HG02798 (cell line): ENCODE results near the gene PTP4A2.

Experiments
- ATAC-seq: cut with Tn5 transposase; IDR thresholded peaks from one replicate; pipeline ENCODE4 v1.9.1; 2021; ENCODE audit warnings: mild to moderate bottlenecking; ENCODE audit not compliant: unreplicated experiment, poor library complexity

PTP4A2 gene

GRCh38 chr1:31938184-31938975, at the start of gene PTP4A2:
Gene PTP4A2 (minus strand): TSS chr1:31938368. CDS start chr1:31919065, 19,303 bp downstream.
- ATAC-seq = peak; percentile 88

- ATAC-seq = no peak
Measured at GRCh38 chr1:31987135-31987619, 49.0 kb upstream of the PTP4A2 start.

DNA sequence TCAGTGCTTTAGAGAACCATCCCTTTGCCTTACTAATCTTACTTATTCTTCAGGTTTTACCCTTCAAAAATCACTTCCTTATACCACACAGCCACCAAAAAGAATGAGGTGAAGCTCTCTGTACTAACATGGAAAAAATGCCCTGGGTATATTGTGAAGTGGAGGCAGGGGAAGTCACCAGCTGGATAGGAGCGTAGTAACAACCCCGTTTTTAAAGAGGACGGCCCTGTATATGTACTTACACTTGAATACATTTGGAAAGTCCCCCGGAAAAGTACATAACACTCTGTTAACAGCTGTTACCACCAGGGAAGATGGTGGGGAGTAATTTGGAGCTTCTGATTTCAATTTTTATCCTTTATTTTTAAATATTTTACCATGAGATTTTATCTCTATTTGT, 47.3 kb upstream of the PTP4A2 start:
- peak; percentile 63 for ATAC-seq

DNA sequence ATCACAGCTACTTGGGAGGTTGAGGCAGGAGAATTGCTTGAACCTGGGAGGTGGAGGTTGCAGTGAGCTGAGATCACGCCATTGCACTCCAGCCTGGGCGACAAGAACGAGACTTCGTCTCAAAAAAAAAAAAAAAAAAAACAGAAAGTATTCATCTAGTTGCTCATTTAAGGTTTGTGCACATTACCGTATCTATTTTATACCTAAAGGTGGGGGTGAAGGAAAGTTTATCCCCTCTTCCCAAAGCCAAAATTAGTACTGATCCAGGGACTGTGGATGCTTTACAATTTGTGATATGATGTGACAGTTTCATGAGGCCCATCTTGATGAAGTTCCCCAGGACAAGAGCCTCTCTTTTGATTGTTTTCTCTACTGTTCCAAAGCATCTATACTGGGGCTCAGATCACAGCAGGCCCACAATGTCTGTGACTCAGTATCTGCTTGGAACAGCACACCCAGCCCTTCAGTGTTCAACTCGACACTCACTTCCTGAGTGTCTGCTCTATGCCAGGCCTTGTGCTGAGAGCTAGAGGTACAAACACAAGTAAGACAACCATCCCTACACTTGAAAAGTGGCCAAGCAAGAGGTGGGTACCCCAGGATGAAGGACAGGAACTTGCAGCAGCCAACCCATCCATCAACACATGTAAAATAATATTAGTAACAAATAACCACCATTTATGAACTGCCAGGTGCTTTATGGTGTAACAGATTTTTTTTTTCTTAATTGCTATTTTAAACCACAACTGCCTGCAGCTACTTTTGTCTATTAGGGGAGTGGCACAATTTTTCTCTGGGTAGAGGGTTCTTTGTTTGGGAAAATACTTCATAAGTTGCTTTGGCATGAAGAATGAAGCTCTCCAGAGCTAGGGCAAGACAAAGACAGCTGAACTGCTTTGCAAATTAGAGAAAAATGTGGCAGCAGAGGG, 46.5 kb upstream of the PTP4A2 start:
- no peak for ATAC-seq

DNA sequence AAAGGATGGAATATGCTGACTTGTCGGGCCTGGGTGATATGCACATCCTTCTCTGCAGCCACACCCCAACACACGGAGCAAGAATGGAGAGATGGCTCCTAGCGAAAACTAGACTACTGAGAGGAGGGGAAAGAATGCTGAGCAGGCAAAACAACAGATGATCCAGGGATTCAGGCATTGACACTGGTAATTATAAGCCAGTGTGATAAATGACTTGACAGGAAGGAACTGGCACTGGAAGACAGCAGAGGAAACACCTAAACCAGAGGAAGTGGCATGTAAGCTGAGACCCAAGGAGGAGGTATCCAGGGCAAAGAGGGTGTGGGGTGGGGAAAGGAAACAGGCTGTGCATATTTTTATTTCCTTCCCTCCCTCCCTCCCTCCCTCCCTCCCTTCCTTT, 43.8 kb upstream of the PTP4A2 start:
- ATAC-seq = no peak

- no peak for ATAC-seq
Measured at GRCh38 chr1:31981456-31981839, 43.3 kb upstream of the PTP4A2 start.

DNA sequence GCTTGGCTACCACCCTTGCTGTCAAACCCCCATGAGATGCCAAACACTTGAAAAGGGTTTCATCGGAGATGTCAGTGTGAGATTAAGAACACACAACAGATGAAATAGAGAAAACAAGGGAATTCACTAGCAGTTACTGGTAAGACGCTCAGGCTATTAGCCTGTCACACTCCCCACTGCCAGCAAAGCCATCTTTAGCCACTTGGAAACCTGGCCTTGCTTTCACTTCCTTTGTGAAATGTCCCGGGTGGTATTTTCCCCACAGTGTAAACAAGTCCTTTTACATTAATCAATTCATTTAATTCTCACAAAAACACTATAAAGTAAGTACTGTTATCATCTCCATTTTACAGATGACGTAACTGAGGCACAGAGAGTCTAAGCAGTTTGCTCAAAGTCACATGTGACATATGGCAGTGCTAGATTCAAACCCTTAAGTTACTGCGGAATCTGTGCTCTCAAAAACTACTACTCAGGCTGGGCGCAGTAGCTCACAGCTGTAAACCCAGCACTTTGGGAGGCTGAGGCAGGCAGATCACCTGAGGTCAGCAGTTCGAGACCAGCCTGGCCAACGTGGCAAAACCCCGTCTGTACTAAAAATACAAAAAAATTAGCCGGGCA, 42.8 kb upstream of the PTP4A2 start:
- no peak for ATAC-seq

DNA sequence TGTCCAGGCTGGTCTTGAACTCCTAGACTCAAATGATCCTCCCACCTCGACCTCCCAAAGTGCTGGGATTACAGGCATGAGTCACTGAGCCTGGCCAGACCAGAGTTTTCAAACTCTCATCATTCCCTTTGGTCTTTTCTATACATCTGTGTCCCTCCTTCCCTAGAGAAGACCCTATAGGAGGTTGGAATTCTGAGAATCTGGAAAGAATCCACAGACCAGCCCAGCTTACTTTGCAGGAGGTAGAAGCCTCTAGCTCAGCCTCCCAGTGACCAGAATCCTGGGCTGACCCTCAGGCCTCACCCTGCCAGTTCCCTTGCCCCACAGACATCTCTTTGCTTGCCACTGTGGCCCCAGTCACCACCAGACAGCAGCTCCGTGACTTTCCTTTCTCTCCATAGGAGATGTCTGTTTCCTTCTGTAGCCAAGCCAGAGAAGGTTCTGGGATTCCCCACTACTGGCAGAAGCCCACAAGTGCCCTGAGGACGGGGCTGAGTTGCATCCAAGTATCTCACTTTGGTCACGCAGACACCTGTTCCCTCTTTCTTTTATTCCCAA, 40.8 kb upstream of the PTP4A2 start:
- no peak for ATAC-seq

DNA sequence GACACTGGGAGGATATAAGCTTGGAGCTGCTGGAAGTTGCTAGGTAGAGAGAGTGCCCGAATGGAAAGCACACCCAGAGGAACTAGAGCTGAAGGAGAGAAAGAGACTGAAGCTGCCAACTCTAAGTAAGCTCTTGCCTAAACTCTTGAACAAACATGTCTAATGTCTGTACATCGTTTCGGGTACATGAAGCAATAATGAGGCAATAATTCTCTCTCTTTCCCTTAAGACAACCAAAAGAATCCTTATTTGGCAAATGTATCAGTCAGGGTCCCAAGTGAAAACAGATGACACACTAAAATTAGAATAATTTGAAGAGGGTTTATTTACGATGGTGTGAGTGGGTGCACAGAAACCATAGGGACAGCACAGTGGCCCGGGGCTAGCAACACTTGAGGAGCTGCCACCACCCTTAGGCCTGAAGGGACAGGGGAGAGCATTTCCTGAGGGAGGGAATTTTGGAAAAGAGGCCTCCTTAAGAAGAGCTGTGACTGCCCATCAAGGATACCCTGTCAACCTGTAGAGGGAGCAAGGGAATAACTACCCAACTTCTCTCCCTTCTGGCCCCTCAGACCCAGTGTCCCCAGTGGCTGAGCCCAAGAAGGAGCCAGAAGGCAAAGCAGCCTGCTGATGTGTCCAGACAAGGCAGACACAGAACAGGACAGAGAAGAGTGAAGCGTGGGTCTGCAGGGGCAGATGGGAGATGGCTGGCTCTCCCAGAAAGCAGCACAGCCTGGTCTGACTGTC, 39.4 kb upstream of the PTP4A2 start:
- no peak for ATAC-seq

- no peak for ATAC-seq
Measured at GRCh38 chr1:31976401-31976800, 38.2 kb upstream of the PTP4A2 start.

DNA sequence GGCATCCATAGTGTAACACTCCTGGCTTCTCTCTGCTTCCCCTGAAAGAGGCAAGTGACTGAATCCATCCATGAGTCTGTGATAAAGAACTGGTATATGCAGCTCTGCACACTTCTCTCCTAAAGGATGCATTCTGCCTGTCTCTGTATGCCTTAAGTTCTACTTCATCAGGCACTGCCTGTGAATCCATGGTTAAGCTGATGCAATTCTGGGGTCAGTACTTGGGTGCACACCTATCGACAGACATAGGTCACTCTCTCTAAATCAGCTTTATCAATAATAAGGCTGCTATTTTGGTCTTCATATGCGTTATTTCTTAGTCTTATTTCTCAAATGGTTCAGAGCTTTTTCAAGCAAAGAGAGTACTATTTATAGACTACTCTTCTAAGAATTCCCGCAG, 32.7 kb upstream of the PTP4A2 start:
- ATAC-seq = no peak

DNA sequence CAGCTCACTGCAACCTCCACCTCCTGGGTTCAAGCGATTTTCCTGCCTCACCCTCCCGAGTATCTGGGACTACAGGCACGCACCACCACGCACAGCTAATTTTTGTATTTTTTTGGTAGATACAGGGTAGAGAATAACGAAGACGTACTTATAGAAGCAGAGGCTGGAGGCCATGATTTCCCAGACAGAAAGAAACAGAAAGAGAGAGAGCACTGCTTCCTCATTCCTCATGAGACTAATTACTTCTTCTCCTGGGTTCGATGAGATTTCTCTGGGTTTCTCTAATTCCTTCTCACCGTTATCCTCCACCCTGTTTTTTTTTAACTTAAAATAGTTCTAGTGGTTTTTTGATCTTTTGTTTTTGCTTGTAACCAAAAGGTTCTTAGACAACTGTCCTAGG, 23.4 kb upstream of the PTP4A2 start:
- no peak for ATAC-seq

- no peak for ATAC-seq
Measured at GRCh38 chr1:31959521-31960340, 21.6 kb upstream of the PTP4A2 start.

DNA sequence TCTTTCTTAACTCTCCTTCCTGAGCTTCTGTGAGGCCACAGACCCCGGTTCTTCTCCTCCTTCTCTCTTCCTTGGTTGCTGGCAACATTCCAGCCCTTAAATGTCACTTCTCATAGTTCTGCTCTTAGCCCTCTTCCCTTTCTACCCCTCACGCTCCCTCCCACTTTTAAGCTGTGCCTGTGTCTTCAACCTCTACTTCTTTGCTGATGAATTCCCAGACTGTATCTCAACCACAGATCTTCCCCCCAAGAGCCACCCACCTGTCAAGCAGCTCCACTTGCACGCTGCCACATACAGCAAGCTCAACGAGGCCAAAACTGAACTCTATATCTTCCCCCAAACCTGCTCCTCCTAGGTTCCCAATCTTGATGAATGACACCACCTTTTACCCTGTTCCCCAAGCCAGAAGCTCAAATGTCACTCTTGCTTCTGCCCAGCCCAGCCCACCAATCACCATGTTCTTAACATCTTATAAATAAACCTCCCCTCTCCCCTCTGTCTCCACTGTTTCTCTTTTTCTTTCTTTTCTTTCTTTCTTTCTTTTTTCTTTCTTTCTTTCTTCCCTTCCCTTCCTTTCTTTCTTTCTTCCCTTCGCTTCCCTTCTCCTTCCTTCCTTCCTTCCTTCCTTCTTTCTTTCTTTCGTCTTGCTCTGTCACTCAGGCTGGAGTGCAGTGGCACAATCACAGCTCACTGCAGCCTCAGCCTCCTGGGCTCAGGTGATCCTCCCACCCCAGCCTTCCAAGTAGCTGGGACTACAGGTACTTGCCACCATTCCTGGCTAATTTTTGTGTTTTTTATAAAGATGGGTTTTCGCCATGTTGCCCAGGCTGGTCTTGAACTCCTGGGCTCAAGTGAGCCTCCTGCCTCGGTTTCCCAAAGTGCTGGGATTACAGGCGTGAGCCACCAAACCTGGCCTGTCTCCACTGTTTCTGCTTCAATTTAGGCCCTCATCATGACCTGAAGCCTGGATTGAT, 19.8 kb upstream of the PTP4A2 start:
- ATAC-seq = peak; percentile 36

GRCh38 chr1:31955917-31956736, 18.0 kb upstream of the PTP4A2 start:
- peak; percentile 82 for ATAC-seq

- no peak for ATAC-seq
Measured at GRCh38 chr1:31954607-31955283, 16.6 kb upstream of the PTP4A2 start.
